Measurements from ENCODE around the gene LHX5.

DNA sequence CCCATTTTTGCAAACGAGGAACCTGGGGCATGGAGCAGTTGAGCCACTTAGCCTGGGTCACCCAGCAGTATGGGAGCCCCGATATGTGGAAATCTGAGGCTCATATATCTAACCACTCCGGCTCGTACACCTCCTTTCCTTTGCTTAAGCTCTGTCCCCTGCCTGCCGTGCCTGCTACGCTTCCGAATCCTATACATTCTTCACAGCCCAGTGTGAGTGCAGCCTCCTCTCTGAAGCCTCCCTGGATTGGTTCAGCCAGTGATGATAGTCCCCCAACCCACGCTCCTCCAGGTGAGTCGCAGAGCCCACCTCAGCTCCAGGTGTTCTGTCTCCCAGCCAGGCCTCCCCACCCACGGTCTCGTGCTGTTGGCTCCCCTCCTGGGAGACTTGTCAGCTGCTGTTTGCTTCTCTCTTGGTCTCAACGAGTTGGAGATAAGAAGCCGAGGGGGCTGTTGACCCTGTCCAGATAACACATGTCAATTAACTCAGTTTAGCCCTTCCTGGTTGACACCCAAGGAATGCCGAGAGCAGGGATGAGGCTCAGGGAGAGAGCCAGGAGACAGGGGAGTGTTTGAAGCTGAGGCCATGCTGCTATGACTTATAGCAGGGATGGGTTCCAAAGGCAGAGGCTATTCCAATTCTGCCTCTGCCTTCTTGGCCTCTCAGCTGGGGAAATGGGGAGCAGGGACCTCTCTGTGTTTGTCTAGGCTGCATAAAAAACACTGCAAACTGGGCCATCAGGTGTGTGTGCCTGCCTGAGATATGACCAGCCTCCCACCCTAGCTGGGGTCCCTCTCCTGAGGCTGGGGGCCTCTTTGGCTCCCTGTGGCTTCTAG lies 30.5 kb downstream of the LHX5 start:
- TF ChIP-seq POLR2A (IDR thresholded peaks at IDR 0.05; ENCODE audit: low read depth, low read length) = no peak
- no peak for TF ChIP-seq TAF1 (IDR thresholded peaks at IDR 0.05; ENCODE audit: borderline replicate concordance, low read depth, low read length)
- TF ChIP-seq POLR2AphosphoS5 (IDR thresholded peaks at IDR 0.05; ENCODE audit: low read depth, low read length) = no peak
